HFFc6 (cell line): ENCODE measurements around the gene SPATC1L. TPM values are rescaled to one million over a fixed set of nuclear protein-coding genes. Genes with fewer than 3 reads are reported as not detected.
"Not testable (repeated sequence)": the region's sequence is repeated elsewhere in the genome, so short reads cannot be mapped to it uniquely, and the experiment has no call there.

Experiments used
- DNase-seq: peaks from one replicate; pipeline ENCODE4 v3.0.0-alpha.2; 2018
- H3K27ac Mint-ChIP-seq: 2 replicates; pipeline ENCODE4 v1.8.0; 2020; ENCODE audit warnings: mild to moderate bottlenecking, mixed read lengths
- H3K27me3 Mint-ChIP-seq: 2 replicates; pipeline ENCODE4 v1.8.0; 2021; ENCODE audit warnings: mild to moderate bottlenecking, moderate library complexity, mixed read lengths; ENCODE audit not compliant: insufficient read depth
- H3K36me3 Mint-ChIP-seq: 2 replicates; pipeline ENCODE4 v1.8.0; 2021; ENCODE audit warnings: low read depth, mixed read lengths
- H3K4me1 Mint-ChIP-seq: 2 replicates; pipeline ENCODE4 v1.8.0; 2020; ENCODE audit warnings: low read depth, mixed read lengths
- H3K4me3 Mint-ChIP-seq: 2 replicates; pipeline ENCODE4 v1.8.0; 2020; ENCODE audit warnings: mild to moderate bottlenecking, moderate library complexity, mixed read lengths
- H3K9me3 Mint-ChIP-seq: 2 replicates; pipeline ENCODE4 v1.8.0; 2020; ENCODE audit warnings: mild to moderate bottlenecking, mixed read lengths
- total RNA-seq, 6 experiments: library from RNA; stranded (reverse); fragmentation: NEBNext Ultra II Directional; extraction: Animal tissue kit (Norgen Biotek cat#: 25700); gene quantifications; 2 replicates in 1 of 6; 3 replicates in 5 of 6; pipeline ENCODE4 v1.2.3, GENCODE V29; 2021
- TF ChIP-seq, protein P1 (sequence below): fragments of 200-600 bp; sonication (generic); IDR thresholded peaks from 2 replicates; pipeline ENCODE4 v1.5.0; 2021; ENCODE audit warnings: antibody characterized with exemption, mild to moderate bottlenecking

The SPATC1L gene
- total RNA-seq, 6 experiments from 2014 or later = 11.3 to 14.7 (median 13.1) TPM

DNA sequence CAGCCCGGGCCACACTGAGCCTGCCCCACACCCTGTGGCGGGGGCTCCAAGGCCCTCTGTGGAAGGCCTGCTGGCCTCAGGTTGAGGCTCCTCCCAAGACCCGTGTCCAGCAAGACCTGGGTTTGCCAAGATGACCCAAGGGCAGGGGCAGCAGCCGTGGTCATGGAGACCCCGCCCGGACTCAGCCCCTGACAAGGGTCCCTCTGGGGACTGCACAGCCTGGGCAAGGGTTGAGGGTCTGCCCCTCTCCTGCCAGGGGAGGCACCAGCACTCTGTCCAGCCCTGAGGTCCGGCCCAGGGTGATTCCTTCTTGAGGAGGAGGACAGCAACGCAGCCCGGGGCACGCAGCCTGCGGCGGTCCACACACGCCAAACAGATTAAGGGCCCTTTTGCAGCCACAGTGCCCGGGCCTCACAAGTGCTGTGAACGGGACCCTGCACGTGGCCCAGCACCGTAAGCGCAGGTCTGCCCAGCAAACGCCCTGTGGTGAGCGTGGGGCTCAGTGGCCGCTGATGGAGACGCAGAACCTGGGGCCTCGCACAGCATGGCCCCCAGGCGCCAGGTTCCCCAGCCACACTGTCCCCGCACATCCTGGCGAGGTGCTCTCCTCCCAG, 3.4 kb downstream of the SPATC1L start:
- Mint-ChIP-seq H3K9me3 (peaks cover 19% of the 10 kb centered on the region), H3K27ac (no peak overlapping the region), H3K4me1 (peaks cover 8% of the 10 kb centered on the region; the same call in 1 of the 2 replicates), H3K36me3 (peaks cover 19% of the 10 kb centered on the region), H3K4me3 (no peak overlapping the region), H3K27me3 (peaks cover 5% of the 10 kb centered on the region)
- no peak for DNase-seq
- TF ChIP-seq, protein P1, sequence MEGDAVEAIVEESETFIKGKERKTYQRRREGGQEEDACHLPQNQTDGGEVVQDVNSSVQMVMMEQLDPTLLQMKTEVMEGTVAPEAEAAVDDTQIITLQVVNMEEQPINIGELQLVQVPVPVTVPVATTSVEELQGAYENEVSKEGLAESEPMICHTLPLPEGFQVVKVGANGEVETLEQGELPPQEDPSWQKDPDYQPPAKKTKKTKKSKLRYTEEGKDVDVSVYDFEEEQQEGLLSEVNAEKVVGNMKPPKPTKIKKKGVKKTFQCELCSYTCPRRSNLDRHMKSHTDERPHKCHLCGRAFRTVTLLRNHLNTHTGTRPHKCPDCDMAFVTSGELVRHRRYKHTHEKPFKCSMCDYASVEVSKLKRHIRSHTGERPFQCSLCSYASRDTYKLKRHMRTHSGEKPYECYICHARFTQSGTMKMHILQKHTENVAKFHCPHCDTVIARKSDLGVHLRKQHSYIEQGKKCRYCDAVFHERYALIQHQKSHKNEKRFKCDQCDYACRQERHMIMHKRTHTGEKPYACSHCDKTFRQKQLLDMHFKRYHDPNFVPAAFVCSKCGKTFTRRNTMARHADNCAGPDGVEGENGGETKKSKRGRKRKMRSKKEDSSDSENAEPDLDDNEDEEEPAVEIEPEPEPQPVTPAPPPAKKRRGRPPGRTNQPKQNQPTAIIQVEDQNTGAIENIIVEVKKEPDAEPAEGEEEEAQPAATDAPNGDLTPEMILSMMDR = no peak

DNA sequence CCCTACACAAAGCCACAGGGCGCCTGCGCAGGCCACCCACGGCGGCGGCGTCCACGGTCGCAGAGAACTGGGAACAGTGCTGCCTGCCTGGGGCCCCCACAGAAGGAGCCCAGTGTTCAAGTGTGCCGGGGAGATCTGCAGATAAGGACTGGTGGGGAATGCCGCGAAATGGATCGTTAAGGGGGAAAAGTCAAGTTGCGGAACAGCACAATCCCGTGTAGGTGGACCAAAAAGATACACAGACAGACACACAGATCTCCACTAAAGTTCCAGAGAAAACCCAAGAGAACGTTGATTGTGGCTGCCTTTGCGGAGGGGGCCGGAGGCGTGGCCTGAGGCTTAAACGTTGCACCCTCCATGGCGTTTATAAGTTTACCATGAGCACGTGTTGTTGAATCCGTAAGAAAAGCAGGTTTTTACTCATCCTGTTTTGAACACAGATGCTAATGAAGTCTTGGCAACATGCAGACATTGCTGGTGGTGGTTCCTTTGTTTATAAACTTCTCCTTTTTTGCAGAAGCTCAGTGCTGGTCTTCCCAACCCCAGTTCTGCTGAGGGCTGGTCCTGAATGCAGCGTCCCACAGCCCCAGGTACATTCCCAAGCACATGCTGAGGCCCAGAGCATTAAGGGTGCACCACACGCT, 4.1 kb downstream of the SPATC1L start:
- Mint-ChIP-seq H3K36me3 (peaks cover 25% of the 10 kb centered on the region), H3K27me3 (peaks cover 8% of the 10 kb centered on the region), H3K4me1 (peaks cover 5% of the 10 kb centered on the region; the same call in 1 of the 2 replicates), H3K9me3 (peaks cover 25% of the 10 kb centered on the region), H3K27ac (no peak overlapping the region), H3K4me3 (no peak overlapping the region)
- TF ChIP-seq, protein P1 = no peak
- DNase-seq = no peak

DNA sequence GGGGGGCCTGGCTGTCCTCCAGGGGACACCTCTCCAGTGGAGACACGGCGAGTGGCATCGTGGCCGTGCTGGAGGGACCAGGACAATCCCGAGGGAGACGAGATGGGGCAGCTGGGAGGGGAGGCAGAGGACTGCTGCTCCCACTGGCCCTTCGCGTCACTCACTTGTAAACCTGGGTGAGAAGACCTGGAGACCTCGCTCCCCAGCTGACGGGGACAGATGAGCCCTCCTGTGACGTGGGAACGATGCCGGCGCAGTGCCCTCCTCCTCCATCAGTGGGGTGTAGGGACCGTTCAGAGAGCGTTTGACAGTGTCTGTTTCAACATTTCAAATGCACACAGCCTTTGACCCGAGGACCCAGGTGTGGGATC, 4.6 kb downstream of the SPATC1L start:
- H3K27ac Mint-ChIP-seq = no peak overlapping the region
- H3K27me3 Mint-ChIP-seq = peaks cover 11% of the 10 kb centered on the region
- TF ChIP-seq, protein P1 = no peak
- H3K9me3 Mint-ChIP-seq = peaks cover 31% of the 10 kb centered on the region
- DNase-seq = no peak
- peaks cover 29% of the 10 kb centered on the region for H3K36me3 Mint-ChIP-seq
- H3K4me3 Mint-ChIP-seq = no peak overlapping the region
- H3K4me1 Mint-ChIP-seq = peaks cover under 1% of the 10 kb centered on the region; the same call in 1 of the 2 replicates

DNA sequence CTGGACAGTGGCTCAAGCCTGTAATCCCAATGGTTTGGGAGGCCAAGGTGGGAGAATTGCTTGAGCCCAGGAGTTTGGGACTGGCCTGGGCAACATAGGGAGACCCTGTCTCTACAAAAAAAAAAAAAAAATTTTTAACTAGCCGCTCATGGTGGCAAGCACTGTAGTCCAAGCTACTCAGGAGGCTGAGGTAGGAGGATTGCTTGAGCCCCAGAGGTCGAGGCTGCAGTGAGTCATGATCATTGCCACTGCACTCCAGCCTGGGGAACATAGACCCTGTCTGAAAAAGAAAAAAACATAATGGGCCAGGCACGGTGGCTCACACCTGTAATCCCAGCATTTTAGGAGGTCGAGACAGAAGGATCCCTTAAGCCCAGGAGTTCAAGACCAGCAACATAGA, 5.3 kb downstream of the SPATC1L start:
- peaks cover 37% of the 10 kb centered on the region for H3K9me3 Mint-ChIP-seq

DNA sequence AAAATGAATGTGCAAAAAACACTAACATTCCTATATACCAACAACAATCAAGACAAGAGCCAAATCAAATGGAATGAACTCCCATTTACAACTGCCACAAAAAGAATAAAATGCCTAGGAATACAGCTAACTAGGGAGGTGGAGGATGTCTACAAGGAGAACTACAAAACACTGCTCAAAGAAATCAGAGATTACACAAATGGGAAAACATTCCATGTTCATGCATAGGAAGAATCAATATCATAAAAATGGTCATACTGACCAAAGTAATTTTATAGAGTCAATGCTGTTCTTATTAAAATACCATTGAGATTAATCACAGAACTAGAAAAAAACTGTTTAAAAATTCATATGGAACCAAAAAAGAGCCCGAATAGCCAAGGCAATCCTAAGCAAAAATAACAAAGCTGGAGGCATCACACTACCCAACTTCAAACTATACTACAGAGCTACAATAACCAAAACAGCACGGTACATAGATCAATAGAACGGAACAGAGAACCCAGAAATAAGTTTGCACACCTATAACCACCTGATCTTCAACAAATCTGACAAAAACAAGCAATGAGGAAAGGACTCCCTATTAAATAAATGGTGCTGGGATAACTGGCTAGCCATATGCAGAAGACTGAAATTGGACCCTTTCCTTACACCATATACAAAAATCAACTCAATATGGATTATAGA, 7.7 kb downstream of the SPATC1L start:
- DNase-seq, H3K27ac Mint-ChIP-seq, H3K4me1 Mint-ChIP-seq, H3K4me3 Mint-ChIP-seq: not testable (repeated sequence)
- Mint-ChIP-seq H3K36me3 (peaks cover 35% of the 10 kb centered on the region), H3K27me3 (peaks cover 15% of the 10 kb centered on the region), H3K9me3 (peaks cover 42% of the 10 kb centered on the region)

More for the DNA sequence above, 5.3 kb downstream of the SPATC1L start:
- no peak overlapping the region for H3K27ac Mint-ChIP-seq
- H3K4me1 Mint-ChIP-seq = no peaks in the 10 kb centered on the region; the same call in 1 of the 2 replicates
- DNase-seq = no peak
- peaks cover 11% of the 10 kb centered on the region for H3K27me3 Mint-ChIP-seq
- peaks cover 35% of the 10 kb centered on the region for H3K36me3 Mint-ChIP-seq
- H3K4me3 Mint-ChIP-seq = no peak overlapping the region
- TF ChIP-seq, protein P1 = no peak

DNA sequence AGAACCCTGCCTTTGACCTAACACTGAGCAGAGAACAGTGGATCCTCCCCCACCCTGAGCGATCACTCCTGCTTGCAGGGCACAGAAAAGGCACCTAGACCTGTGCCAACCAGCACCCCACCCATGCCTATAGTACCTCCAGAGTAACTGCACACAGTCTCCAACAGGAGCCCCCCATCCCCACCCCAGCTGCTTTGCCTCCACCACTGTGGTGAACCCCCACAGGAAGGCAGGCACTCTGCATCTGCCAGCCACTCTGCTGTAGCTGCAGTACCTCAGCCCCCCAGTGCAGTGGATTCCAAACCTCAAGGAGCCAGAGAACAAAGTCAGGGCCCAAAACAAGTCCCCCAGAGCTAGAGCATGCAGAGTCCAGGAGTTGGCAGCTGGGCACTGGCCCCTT, 10.7 kb downstream of the SPATC1L start:
- Mint-ChIP-seq H3K27me3 (peaks cover 13% of the 10 kb centered on the region), H3K4me3 (no peak overlapping the region), H3K36me3 (peaks cover 35% of the 10 kb centered on the region), H3K4me1 (no peaks in the 10 kb centered on the region; the same call in 1 of the 2 replicates), H3K27ac (no peak overlapping the region), H3K9me3 (peaks cover 42% of the 10 kb centered on the region)
- TF ChIP-seq, protein P1 = no peak
- no peak for DNase-seq
